GM12891 (cell line): ENCODE results near the gene OR10H1.
"Not testable (repeated sequence)": the region's sequence is repeated elsewhere in the genome, so short reads cannot be mapped to it uniquely, and the experiment has no call there.

Source experiments
- POLR2A ChIP-seq: IDR thresholded peaks from 2 replicates; pipeline ENCODE4 v1.6.1; 2011; ENCODE audit warnings: low read depth, low read length, control low read depth
- POLR2AphosphoS5 ChIP-seq: IDR thresholded peaks from 2 replicates; pipeline ENCODE4 v1.6.1; 2011; ENCODE audit warnings: low read depth, low read length, control low read depth
- POU2F2 ChIP-seq: IDR thresholded peaks from 2 replicates; pipeline ENCODE4 v1.6.1; 2011; ENCODE audit warnings: low read depth, mild to moderate bottlenecking, control low read depth, low read length, moderate library complexity
- TAF1 ChIP-seq: IDR thresholded peaks from 2 replicates; pipeline ENCODE4 v1.6.1; 2011; ENCODE audit warnings: low read depth, low read length, control low read depth

DNA sequence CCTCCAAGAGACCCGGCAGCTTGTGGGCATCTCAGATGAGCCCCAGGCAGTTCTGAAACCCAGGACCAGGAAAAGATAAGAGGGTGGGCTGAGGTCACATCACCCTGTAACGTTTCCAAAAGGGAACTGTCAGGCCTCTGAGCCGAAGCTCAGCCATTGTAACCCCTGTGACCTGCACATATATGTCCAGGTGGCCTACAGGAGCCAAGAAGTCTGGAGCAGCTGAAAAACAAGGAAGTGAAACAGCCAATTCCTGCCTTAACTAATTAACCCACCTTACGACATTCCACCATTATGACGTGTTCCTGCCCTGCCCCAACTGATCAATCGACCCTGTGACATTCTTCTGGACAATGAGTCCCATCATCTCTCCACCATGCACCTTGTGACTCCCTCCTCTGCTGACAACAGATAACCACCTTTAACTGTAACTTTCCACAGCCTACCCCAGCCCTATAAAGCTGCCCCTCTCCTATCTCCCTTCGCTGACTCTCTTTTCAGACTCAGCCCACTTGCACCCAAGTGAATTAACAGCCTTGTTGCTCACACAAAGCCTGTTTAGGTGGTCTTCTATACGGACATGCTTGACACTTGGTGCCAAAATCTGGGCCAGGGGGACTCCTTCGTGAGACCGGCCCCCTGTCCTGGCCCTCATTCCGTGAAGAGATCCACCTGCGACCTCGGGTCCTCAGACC lies 13.3 kb upstream of the OR10H1 start:
- TF ChIP-seq POLR2AphosphoS5, POU2F2, POLR2A, TAF1: not testable (repeated sequence)
